Coronary artery (tissue), 2 donors: ENCODE results near the gene LRRN3.

Experiments
- DNase-seq: peaks from one replicate; pipeline ENCODE4 v3.0.0-alpha.2; 2017; ENCODE audit warnings: low spot score
- H3K27ac ChIP-seq, 2 donors: fragments of 200-600 bp; sonication (generic); one replicate each; pipeline ENCODE4 v1.5.1; 2016 to 2019
- H3K4me3 ChIP-seq: fragments of 200-600 bp; sonication (generic); 2 replicates; pipeline ENCODE4 v1.5.1; 2016; ENCODE audit warnings: mild to moderate bottlenecking, moderate library complexity
- TF ChIP-seq, protein P1 (sequence below): fragments of 200-600 bp; sonication (generic); IDR thresholded peaks from one replicate; pipeline ENCODE4 v1.5.1; 2019; ENCODE audit warnings: antibody characterized with exemption

LRRN3 gene

DNA sequence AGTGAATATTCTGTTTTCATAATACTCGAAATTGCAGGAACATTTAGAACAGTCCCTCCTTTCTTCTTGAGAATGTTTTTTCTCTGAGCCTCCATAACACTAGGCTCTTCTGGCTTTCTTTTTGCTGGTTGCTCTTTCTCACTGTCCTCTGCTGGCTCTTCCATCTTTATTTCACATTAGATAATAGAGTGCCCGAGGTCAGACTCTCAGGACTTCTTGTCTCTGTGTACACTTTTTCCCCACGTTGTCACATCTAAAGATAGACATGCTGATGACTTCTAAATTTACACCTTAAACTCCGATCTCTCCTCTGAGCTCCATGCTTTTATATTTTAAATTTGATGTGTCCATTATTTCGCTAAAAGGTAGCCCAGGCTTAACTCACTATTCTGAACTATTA lies 15.4 kb upstream of the LRRN3 start:
- no peak overlapping the region for H3K27ac ChIP-seq
- no peak for DNase-seq
- H3K4me3 ChIP-seq, result no peak overlapping the region
- TF ChIP-seq, protein P1, sequence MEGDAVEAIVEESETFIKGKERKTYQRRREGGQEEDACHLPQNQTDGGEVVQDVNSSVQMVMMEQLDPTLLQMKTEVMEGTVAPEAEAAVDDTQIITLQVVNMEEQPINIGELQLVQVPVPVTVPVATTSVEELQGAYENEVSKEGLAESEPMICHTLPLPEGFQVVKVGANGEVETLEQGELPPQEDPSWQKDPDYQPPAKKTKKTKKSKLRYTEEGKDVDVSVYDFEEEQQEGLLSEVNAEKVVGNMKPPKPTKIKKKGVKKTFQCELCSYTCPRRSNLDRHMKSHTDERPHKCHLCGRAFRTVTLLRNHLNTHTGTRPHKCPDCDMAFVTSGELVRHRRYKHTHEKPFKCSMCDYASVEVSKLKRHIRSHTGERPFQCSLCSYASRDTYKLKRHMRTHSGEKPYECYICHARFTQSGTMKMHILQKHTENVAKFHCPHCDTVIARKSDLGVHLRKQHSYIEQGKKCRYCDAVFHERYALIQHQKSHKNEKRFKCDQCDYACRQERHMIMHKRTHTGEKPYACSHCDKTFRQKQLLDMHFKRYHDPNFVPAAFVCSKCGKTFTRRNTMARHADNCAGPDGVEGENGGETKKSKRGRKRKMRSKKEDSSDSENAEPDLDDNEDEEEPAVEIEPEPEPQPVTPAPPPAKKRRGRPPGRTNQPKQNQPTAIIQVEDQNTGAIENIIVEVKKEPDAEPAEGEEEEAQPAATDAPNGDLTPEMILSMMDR, result no peak

DNA sequence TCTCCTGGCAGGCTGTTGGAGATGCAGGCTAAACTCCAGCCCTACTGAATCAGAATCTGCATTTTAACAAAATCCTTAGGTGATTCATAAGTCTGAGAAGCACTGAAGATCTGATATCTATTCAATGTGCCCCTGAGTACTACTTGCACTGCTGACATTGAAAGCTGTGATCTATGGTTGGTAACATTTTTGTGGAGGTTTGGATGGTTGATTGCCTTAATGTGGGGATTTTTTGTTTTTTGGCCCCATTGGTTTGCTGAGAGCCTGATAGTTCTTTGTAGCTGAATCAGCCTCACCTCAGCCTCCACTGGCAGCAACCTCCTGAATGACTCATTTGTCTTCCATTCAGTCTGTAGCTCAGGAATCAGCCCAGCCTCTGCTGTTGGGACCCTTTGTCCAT lies 14.7 kb upstream of the LRRN3 start:
- Histone ChIP-seq H3K4me3 (no peak overlapping the region), H3K27ac (no peak overlapping the region)
- no peak for DNase-seq
- TF ChIP-seq, protein P1, result no peak

- no peak for DNase-seq
- TF ChIP-seq, protein P1, result no peak
- H3K27ac ChIP-seq, result no peak overlapping the region
- H3K4me3 ChIP-seq, result no peak overlapping the region
Observed at GRCh38 chr7:111077001-111077400, 13.9 kb upstream of the LRRN3 start.

DNA sequence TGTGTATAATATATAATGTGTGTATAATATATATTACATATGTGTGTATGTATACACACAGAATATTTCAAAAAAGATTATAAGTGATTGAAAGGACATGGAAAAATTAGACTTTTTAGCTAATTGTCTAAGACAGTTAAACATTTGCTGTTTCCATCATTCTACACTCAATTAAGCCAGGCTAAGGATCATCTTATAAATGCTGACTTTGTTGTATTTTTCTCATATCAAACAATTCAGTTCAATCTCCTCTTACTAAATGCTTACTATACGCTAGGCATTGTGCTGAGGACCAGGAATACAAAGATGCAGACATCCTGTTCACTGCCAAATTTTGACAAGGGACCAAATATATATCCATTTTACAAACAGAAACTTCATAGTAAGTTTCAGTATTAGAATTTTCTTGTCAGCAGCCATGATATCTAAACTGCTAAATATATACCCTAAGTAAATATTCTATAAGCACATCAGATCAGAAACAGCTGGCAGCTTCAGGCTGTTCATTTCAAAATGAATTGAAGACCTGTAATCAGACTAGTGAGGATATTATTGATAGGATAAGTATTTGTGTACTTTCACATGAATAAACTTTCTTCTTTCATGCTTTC lies 10.3 kb upstream of the LRRN3 start:
- H3K4me3 ChIP-seq, result no peak overlapping the region
- TF ChIP-seq, protein P1, result no peak
- H3K27ac ChIP-seq, result no peak overlapping the region
- DNase-seq, result no peak

- no peak for DNase-seq
- TF ChIP-seq, protein P1, result no peak
- Histone ChIP-seq H3K27ac (no peak overlapping the region), H3K4me3 (peak overlapping the region; percentile 29)
Observed at GRCh38 chr7:111081546-111082267, 9.2 kb upstream of the LRRN3 start.

DNA sequence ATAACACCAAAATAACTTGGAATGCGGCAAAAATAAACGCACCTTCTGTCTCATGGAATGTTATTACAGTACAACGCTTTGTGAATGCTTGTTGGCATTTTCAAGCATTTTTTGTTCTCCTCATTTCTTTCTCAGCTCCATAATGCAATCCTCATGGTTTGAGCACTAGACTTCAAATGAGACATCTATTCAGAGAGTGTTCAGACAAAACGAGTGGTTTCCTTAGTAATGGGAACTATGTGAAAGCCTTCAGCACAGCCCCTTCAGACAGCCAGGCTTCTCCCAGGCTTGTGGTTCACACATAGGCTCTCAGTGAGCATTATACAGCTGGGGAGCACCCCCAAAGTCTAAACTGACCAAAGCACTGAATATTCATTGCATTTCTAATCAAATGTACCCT lies 8.6 kb upstream of the LRRN3 start:
- Histone ChIP-seq H3K27ac (no peak overlapping the region), H3K4me3 (peak overlapping the region; percentile 29)
- TF ChIP-seq, protein P1, result no peak
- DNase-seq, result no peak

DNA sequence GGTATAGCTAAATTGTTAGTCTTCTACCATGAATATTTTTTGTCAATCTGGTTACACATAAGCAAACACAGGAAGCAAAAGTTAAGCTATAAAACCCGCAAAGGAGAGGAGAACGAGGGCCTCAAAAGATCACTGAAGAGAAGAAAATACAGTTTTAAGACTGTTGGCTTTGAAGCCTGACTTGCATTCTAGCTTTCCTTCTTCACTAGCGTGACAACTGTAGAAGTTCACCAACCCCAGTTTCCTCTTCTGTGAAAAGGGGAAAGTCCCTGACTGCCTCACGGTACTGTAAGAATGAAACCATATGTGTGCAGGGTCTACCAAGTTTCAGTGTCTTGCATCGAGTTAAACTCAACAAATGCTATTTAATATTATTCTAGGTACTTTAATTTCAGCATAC lies 7.5 kb upstream of the LRRN3 start:
- TF ChIP-seq, protein P1, result no peak
- no peak overlapping the region for H3K4me3 ChIP-seq
- H3K27ac ChIP-seq, result no peak overlapping the region
- DNase-seq, result no peak
